Gastrocnemius medialis (tissue), 4 donors: Measurements from ENCODE around the gene FKBP5. TPM values are rescaled to one million over a fixed set of nuclear protein-coding genes. Genes with fewer than 3 reads are reported as not detected.
A peak's percentile ranks its signal among the peaks of the same experiment; 100 is the strongest.
"Not testable (repeated sequence)": the region's sequence is repeated elsewhere in the genome, so short reads cannot be mapped to it uniquely, and the experiment has no call there.

ENCODE experiments used
- ATAC-seq, 2 donors: fragments of 150-250 bp; one replicate each; pipeline ENCODE4 v1.9.1; 2016
- DNase-seq, 2 donors: peaks; one replicate each; pipeline ENCODE4 v3.0.0-alpha.2; 2019
- H3K27ac ChIP-seq, 4 donors: fragments of 200-600 bp; sonication (generic); 1 replicate in 1 of 4; 2 replicates in 3 of 4; pipeline ENCODE4 v1.5.1; 2016 to 2018; ENCODE audit warnings: mild to moderate bottlenecking in 2 of 4, moderate library complexity in 1 of 4
- H3K27me3 ChIP-seq, 3 donors: fragments of 200-600 bp; sonication (generic) in 2 of 3; 1 replicate in 1 of 3; 2 replicates in 2 of 3; pipeline versions ENCODE4 v1.5.1 to v1.6.0; 2016 to 2019; ENCODE audit warnings: mild to moderate bottlenecking in 1 of 3, moderate library complexity in 1 of 3
- H3K36me3 ChIP-seq, 2 donors: fragments of 200-600 bp; sonication (generic) in 1 of 2; one replicate each; pipeline ENCODE4 v1.5.1; 2017 to 2018
- H3K4me1 ChIP-seq, 2 donors: fragments of 200-600 bp; sonication (generic) in 1 of 2; one replicate each; pipeline ENCODE4 v1.5.1; 2016 to 2017; ENCODE audit warnings: mild to moderate bottlenecking in 2 of 2
- H3K4me3 ChIP-seq, 4 donors: fragments of 200-600 bp; sonication (generic) in 3 of 4; 1 replicate in 1 of 4; 2 replicates in 3 of 4; pipeline ENCODE4 v1.5.1; 2016 to 2019; ENCODE audit warnings: mild to moderate bottlenecking in 2 of 4
- H3K9me3 ChIP-seq, 3 donors: fragments of 200-600 bp; sonication (generic) in 2 of 3; 1 replicate in 1 of 3; 2 replicates in 2 of 3; pipeline ENCODE4 v1.5.1; 2016 to 2019
- POLR2A ChIP-seq, 2 donors: fragments of 450-650 bp; IDR thresholded peaks; one replicate each; pipeline ENCODE4 v1.6.1; 2017; ENCODE audit warnings: antibody characterized with exemption in 2 of 2, mild to moderate bottlenecking in 2 of 2, moderate library complexity in 2 of 2
- in situ Hi-C, 4 donors: fragments of 200-750 bp; cut with MboI; loops; one replicate each; pipeline versions ENCODE4 v1.15.0 to v1.8.0; 2017; ENCODE audit warnings: low sequenced_read_pairs in 4 of 4
- intact Hi-C: fragments of 100-400 bp; cut with DNase I; formaldehyde crosslinking; loops from one replicate; pipeline ENCODE4 v1.15.1; 2023; ENCODE audit warnings: low total_unique reads
- total RNA-seq, 4 donors: library from RNA; depleted of rRNA; stranded (reverse); fragments of >200 nt; gene quantifications; one replicate each; pipeline versions ENCODE4 v1.1.0 to v1.2.3, GENCODE V29; 2016
- TF ChIP-seq, protein P1 (sequence below), 5 experiments: fragments of 450-650 bp in 3 of 5; fragments of 200-600 bp in 2 of 5; sonication (generic) in 2 of 5; IDR thresholded peaks in 4 of 5; conservative IDR thresholded peaks in 1 of 5; 1 replicate in 4 of 5; 2 replicates in 1 of 5; pipeline ENCODE4 v1.5.1; 2016 to 2019; ENCODE audit warnings: antibody characterized with exemption in 5 of 5, mild to moderate bottlenecking in 3 of 5, moderate library complexity in 3 of 5

FKBP5 gene
- total RNA-seq, 4 donors from 2014 or later, result 665 to 1,753 (median 1,205) TPM

DNA sequence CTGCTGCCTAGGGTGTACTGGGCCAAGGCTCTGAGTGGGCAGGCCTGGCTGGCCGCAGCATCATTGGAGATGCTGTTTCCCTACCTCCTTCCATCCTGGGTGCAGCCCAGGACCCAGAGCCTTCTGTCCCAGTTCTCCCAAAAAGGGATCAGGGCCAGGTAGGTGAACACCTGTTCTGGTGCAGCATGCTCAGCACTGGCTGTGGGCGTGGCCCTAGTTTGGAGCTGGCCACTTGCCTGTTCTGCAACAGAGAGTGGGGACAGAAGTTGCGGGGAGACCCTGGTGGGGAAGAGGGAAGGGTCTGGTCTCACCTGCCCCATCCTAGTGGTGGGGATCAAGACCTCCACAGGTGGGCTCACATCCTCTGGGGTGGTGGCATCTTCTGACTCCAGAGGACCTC lies 46.7 kb upstream of the FKBP5 start:
- DNase-seq (peak in 1 of 2 donors; percentile 41), ATAC-seq (no peak)
- no peaks in the 10 kb centered on the region for H3K9me3 ChIP-seq
- H3K27me3 ChIP-seq, result no peaks in the 10 kb centered on the region
- no peaks in the 10 kb centered on the region for H3K36me3 ChIP-seq
- in situ Hi-C loops, result loop anchor here (5.0 to 10.0 kb wide), 4 partner anchors 141 to 213 kb away; no protein-coding TSS in a partner anchor
- H3K27ac ChIP-seq, result peak overlapping the region; percentile 99 to 100 (median 100)
- TF ChIP-seq POLR2A (IDR thresholded peaks at IDR 0.05), result no peak
- TF ChIP-seq, protein P1, sequence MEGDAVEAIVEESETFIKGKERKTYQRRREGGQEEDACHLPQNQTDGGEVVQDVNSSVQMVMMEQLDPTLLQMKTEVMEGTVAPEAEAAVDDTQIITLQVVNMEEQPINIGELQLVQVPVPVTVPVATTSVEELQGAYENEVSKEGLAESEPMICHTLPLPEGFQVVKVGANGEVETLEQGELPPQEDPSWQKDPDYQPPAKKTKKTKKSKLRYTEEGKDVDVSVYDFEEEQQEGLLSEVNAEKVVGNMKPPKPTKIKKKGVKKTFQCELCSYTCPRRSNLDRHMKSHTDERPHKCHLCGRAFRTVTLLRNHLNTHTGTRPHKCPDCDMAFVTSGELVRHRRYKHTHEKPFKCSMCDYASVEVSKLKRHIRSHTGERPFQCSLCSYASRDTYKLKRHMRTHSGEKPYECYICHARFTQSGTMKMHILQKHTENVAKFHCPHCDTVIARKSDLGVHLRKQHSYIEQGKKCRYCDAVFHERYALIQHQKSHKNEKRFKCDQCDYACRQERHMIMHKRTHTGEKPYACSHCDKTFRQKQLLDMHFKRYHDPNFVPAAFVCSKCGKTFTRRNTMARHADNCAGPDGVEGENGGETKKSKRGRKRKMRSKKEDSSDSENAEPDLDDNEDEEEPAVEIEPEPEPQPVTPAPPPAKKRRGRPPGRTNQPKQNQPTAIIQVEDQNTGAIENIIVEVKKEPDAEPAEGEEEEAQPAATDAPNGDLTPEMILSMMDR (IDR thresholded peaks at IDR 0.05 in 4 of 5, conservative IDR thresholded peaks at IDR 0.05 in 1 of 5), result no peak
- intact Hi-C loops, result loop anchor here (10.0 kb wide), 1 partner anchor 471 kb away; no protein-coding TSS in a partner anchor
- no peak overlapping the region for H3K4me3 ChIP-seq
- peaks cover 39 to 48% of the 10 kb centered on the region in 2 donors for H3K4me1 ChIP-seq

DNA sequence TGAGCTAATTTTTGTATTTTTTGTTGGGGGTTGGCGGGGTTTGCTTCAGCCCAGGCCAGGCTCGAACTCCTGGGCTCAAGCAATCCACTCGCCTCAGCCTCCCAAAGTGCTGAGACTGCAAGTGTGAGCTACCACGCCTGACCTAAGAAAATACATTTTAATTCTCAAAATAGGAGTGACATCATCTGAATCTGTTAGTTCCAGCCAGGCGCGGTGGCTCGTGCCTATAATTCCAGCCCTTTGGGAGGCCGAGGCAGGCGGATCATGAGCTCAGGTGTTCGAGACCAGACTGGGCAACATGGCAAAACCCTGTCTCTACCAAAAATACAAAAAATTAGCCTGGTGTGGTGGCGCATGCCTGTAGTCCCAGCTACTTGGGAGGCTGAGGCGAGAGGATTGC lies 45.6 kb upstream of the FKBP5 start:
- H3K27ac ChIP-seq, result peak overlapping the region; percentile 99 to 100 (median 100)
- DNase-seq, ATAC-seq, H3K4me3 ChIP-seq, H3K9me3 ChIP-seq, H3K27me3 ChIP-seq, H3K36me3 ChIP-seq: not testable (repeated sequence)
- in situ Hi-C loops (loop anchor here in 2 of 4 donors (10.0 kb wide), 2 partner anchors 140 to 150 kb away; no protein-coding TSS in a partner anchor), intact Hi-C loops (loop anchor here (5.0 to 10.0 kb wide), 2 partner anchors 392 to 470 kb away; partner anchors contain the start of gene PPARD)
- peaks cover 49 to 57% of the 10 kb centered on the region in 2 donors for H3K4me1 ChIP-seq

DNA sequence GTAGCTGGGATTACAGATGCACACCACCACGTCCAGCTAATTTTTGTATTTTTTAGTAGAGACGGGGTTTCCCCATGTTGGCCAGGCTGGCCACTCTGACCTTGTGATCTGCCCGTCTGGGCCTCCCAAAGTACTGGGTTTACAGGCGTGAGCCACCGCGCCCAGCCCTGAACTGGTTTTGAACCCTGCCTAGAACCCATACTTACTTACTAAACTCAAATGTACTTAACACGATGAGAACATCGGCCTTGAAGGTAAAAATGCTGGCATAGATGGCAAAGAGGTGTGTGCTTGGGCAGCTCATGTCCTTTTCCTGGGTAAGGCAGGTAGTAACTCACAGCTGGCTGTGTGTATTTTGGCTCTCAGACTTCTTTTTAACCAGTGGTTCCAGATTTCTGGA lies 44.9 kb upstream of the FKBP5 start:
- H3K9me3 ChIP-seq, result no peaks in the 10 kb centered on the region
- no peaks in the 10 kb centered on the region for H3K36me3 ChIP-seq
- H3K4me3 ChIP-seq, result no peak overlapping the region
- peak overlapping the region; percentile 99 to 100 (median 100) for H3K27ac ChIP-seq
- no peaks in the 10 kb centered on the region for H3K27me3 ChIP-seq
- DNase-seq (no peak), ATAC-seq (no peak)
- peaks cover 56 to 63% of the 10 kb centered on the region in 2 donors for H3K4me1 ChIP-seq
- intact Hi-C loops (loop anchor here (2.0 to 10.0 kb wide), 3 partner anchors 147 to 469 kb away; partner anchors contain the start of gene PPARD), in situ Hi-C loops (loop anchor here in 2 of 4 donors (10.0 kb wide), 2 partner anchors 139 to 149 kb away; no protein-coding TSS in a partner anchor)
- no peak for TF ChIP-seq POLR2A (IDR thresholded peaks at IDR 0.05)
- TF ChIP-seq, protein P1 (IDR thresholded peaks at IDR 0.05 in 4 of 5, conservative IDR thresholded peaks at IDR 0.05 in 1 of 5), result no peak

- peak; percentile 40 to 42 for ATAC-seq
- DNase-seq, result peak; percentile 98
- no peaks in the 10 kb centered on the region for H3K36me3 ChIP-seq
- in situ Hi-C loops, result loop anchor here in 2 of 4 donors (10.0 kb wide), 2 partner anchors 137 to 147 kb away; no protein-coding TSS in a partner anchor
- H3K9me3 ChIP-seq, result no peaks in the 10 kb centered on the region
- H3K4me3 ChIP-seq, result peak overlapping the region; percentile 70 to 94 (median 82)
- intact Hi-C loops, result loop anchor here (2.0 to 10.0 kb wide), 3 partner anchors 145 to 467 kb away; partner anchors contain the start of gene PPARD
- peaks cover 62 to 69% of the 10 kb centered on the region in 2 donors for H3K4me1 ChIP-seq
- no peaks in the 10 kb centered on the region for H3K27me3 ChIP-seq
- no peak for TF ChIP-seq POLR2A (IDR thresholded peaks at IDR 0.05)
- TF ChIP-seq, protein P1 (IDR thresholded peaks at IDR 0.05 in 4 of 5, conservative IDR thresholded peaks at IDR 0.05 in 1 of 5), result no peak
- H3K27ac ChIP-seq, result peak overlapping the region; percentile 99 to 100 (median 100)
Measured at GRCh38 chr6:35731736-35732532, 43.2 kb upstream of the FKBP5 start.

GRCh38 chr6:35731414-35731735 lies 42.7 kb upstream of the FKBP5 start:
- peaks cover 68 to 74% of the 10 kb centered on the region in 2 donors for H3K4me1 ChIP-seq
- in situ Hi-C loops, result loop anchor here in 2 of 4 donors (10.0 kb wide), 2 partner anchors 137 to 147 kb away; no protein-coding TSS in a partner anchor
- peak overlapping the region; percentile 70 to 94 (median 82) for H3K4me3 ChIP-seq
- H3K27ac ChIP-seq, result peak overlapping the region; percentile 99 to 100 (median 100)
- no peaks in the 10 kb centered on the region for H3K36me3 ChIP-seq
- intact Hi-C loops, result loop anchor here (5.0 to 10.0 kb wide), 2 partner anchors 389 to 467 kb away; partner anchors contain the start of gene PPARD
- peak; percentile 93 to 97 for DNase-seq
- TF ChIP-seq, protein P1 (IDR thresholded peaks at IDR 0.05 in 4 of 5, conservative IDR thresholded peaks at IDR 0.05 in 1 of 5), result no peak
- no peak for TF ChIP-seq POLR2A (IDR thresholded peaks at IDR 0.05)
- no peaks in the 10 kb centered on the region for H3K9me3 ChIP-seq
- peak; percentile 8 to 18 for ATAC-seq
- H3K27me3 ChIP-seq, result no peaks in the 10 kb centered on the region
